Measurements from ENCODE around the gene SLC45A1.

GRCh38 chr1:8382051-8382505 is 64.2 kb downstream of the SLC45A1 start:
- TF ChIP-seq CTCF (IDR thresholded peaks at IDR 0.05) (no peak), POLR2AphosphoS5 (IDR thresholded peaks at IDR 0.05) (no peak), POLR2A (IDR thresholded peaks at IDR 0.05) (no peak)

All from prostate gland (tissue), 2 donors.